Measurements from ENCODE around the gene TINAG.
"Not testable (repeated sequence)": the region's sequence is repeated elsewhere in the genome, so short reads cannot be mapped to it uniquely, and the experiment has no call there.

TINAG gene

DNA sequence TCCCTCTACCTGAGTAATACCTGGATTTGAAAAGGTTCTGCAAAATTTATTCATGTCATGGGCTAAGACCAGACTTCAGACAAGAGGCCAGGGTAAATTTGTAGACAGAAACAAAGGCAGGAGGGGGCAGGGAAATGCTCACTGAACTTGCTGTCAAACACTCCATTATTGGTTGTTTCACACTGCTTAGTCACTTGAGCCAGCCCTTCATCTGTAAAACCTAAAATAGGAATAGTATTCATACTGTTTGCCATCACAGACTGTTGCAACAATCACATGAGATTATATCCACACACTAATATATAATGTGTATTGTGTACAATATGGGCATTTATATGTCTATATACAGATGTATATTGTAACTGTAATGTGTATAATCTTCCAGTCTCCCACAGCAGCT, 6.5 kb upstream of the TINAG start:
- in situ Hi-C loops (cut with MboI; ENCODE audit: low sequenced_read_pairs): no loop called here

DNA sequence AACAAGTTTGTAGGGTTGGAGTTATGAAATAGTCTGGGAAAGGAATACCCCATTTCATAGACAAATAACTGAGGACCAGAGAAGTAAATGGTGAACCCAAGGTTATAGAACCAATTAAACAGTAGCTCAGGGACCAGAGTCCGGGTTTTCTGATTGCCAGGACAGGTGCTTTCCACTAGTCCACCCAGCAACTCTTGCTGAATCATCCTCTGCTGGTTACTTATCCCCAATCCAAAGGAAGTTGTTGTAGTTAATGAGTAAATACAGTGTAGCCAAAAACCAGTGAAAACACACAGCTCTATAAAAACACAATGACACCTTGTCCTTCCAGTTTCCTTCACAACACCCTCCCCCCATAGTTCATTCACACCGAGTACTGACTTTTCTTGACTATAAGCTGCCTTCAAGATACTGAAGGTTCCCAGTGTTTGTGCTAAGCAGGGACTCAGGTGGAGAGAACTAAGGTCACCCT, 766 bp upstream of the TINAG start:
- in situ Hi-C loops (cut with MboI; ENCODE audit: low sequenced_read_pairs): no loop called here

DNA sequence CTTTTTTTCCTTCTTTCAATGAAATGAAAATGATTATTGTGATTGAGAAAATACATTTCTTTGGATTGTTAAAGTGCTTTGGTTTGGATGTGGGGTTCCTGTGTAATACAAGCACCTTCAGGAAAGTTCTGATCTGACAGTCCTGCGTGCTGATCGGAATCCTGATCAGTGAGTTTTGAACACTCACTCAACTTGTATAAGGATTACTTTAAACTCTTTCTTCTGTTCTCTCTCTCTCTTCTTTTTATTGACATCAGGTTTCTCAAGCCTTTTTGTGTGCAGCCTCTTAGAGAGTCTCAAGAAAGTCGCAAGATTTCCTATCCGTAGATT, 710 bp downstream of the TINAG start:
- in situ Hi-C loops (cut with MboI; ENCODE audit: low sequenced_read_pairs): no loop called here

DNA sequence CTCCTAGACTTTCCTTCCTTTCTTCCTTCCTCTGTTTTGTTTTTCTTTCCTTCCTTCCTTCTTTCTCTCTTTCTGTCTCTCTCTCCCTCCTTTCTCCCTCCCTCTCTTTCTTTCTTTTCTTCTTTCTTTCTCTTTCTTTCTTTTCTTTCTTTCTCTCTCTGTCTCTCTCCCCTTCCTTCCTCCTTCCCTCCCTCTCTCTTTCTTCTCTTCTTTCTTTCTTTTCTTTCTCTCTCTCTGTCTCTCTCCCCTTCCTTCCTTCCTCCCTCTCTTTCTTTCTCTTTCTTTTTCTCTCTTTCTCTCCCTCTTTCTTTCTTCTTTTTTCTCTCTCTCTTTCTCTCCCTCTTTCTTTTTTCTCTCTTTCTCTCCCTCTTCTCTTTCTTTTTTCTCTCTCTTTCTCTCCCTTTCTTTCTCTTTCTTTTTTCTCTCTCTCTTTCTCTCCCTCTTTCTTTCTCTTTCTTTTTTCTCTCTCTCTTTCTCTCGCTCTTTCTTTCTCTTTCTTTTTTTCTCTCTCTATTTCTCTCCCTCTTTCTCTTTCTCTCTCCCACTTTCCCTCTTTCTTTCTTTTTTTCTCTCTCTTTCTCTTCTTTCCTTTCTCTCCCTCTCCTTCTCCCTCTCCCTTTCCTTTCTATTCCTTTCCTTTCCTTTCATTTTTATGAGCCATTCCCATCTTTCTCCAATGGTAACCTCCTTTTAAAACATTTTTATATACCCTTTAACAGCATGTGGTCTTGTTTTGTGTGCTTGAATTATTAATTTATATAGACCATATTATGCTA, 2.3 kb downstream of the TINAG start:
- in situ Hi-C loops (cut with MboI; ENCODE audit: low sequenced_read_pairs): no loop called here

DNA sequence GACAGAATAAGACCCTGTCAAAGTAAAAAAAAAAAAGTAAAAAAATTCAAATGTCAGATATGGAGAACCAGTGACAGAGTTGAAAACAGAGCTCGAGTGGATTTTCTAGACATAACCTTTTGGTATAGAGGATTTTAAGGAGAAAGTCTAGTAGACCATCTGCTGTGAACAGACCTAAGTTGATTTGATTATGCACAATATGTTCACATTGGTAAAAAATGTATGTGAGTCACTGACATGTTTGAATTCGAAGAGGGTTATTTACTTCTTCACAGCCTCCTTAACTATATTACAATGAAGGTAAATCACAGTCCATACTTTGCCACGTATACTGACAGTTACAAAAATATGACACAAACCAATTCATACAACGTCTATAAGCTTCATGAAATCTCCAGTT, 7.4 kb downstream of the TINAG start:
- in situ Hi-C loops (cut with MboI; ENCODE audit: low sequenced_read_pairs): no loop called here

DNA sequence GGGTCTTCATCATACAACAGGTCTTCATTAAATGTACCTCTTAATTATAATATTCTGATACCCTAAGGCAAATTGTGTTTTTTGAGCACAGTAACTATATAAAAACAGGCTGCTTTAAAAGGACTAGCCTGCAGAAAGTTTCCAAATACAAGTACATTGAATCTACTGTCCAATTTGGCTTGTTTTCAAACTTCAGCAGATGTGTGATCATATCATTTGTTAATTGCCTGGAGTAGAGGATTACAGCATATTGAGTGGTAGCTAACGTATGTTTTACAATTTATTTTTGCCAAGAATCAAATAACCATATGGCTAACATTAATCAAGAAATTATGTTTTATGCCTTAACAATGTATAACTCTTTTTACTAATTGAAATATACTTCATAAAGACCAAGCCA, 12.6 kb downstream of the TINAG start:
- in situ Hi-C loops (cut with MboI; ENCODE audit: low sequenced_read_pairs): no loop called here

DNA sequence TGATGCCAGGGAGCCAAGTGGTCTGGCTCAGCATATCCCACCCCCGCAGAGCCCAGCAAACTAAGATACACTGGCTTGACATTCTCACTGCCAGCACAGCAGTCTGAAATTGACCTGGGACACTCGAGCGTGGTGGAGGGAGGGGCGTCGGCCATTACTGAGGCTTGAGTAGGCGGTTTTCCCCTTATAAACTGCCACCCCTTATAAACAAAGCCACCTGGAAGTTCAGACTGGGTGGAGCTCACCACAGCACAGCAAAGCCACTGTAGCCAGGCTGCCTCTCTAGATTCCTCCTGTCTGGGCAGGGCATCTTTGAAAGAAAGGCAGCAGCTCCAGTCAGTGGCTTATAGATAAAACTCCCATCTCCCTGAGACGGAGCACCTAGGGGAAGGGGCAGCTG, 19.4 kb downstream of the TINAG start:
- in situ Hi-C loops (cut with MboI; ENCODE audit: low sequenced_read_pairs): no loop called here

DNA sequence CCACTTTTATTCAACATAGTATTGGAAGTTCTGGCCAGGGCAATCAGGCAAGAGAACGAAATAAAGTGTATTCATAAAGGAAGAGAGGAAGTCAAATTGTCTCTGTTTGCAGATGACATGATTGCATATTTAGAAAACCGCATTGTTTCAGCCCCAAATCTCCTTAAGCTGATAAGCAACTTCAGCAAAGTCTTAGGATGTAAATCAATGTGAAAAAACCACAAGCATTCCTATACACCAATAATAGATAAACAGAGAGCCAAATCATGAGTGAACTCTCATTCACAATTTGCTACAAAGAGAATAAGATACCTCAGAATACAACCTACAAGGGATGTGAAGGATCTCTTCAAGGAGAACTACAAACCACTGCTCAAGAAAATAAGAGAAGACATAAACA, 23.3 kb downstream of the TINAG start:
- in situ Hi-C loops (cut with MboI; ENCODE audit: low sequenced_read_pairs): not testable (repeated sequence)

DNA sequence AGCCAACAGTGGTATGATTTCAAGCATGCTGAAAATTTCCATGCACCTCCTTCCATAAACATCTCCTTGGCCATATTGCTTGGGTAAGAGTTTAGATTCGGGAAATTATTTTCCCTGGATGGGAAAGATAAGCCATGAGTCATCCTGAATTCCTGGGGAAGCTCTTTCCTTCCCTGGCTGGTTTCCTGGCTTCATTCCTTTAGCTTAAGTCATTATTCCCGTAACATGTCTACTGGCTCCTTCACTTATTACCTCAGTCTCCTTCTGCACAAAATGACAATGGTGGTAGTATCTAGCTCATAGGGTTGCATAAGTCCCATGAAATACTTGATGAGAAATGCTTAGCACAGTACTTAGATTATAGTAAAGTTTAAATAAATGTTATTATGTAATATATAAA, 27.6 kb downstream of the TINAG start:
- in situ Hi-C loops (cut with MboI; ENCODE audit: low sequenced_read_pairs): no loop called here

DNA sequence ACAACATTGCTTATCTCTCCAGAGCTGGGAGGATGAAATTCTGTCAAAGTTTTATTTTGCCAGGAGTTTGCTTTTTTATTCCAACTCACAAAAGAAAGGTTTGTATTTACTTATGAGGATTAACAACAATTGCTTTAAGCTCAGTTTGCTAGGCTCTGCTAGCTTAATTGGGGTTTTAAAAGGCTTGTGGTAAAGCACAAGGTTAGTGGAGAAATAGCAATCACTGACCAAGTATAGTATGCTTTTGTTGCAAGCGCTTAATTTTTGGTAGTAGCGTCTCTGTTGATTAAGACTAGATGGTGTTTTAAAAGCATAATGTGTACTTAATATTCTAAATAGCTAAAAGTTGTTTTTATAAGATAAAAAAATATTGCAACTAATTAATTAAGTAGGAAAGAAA, 45.7 kb downstream of the TINAG start:
- in situ Hi-C loops (cut with MboI; ENCODE audit: low sequenced_read_pairs): no loop called here

DNA sequence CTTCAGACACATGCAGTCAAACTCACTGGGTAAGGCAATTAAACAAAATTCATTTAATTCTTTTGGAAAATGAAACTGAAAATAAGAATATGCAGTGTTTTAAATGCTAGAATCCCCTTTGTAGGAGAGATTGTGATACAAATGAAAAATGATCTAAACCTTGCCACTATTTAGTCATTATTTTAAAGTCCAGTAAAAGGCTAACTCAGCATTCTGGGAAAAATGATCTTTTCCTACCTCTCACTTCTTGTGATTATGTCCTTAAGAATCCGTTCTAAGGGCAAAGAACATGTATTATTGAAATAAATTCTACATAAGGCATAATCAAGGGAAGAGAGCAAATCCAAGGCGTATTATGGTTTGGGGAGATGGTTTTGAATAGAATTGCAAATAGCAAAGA, 46.4 kb downstream of the TINAG start:
- in situ Hi-C loops (cut with MboI; ENCODE audit: low sequenced_read_pairs): no loop called here

DNA sequence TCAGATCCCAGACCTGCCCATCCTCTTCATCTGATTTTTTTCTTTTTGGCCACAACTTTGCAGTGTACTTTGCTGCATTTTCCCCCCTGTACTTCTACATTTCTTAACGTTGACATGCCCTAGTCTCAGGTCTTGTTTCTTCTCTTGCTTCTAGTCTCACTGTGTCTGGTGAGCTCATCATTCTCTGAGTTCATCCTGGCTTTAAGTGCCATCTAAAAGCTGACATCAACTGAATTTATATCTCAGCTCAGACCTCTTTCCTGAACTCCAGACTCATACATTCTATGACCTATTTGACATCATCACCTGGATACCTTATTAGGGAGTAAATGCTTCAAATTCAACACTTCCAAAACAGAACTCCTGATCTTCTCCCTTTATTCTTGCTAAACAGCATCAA, 48.9 kb downstream of the TINAG start:
- in situ Hi-C loops (cut with MboI; ENCODE audit: low sequenced_read_pairs): no loop called here

DNA sequence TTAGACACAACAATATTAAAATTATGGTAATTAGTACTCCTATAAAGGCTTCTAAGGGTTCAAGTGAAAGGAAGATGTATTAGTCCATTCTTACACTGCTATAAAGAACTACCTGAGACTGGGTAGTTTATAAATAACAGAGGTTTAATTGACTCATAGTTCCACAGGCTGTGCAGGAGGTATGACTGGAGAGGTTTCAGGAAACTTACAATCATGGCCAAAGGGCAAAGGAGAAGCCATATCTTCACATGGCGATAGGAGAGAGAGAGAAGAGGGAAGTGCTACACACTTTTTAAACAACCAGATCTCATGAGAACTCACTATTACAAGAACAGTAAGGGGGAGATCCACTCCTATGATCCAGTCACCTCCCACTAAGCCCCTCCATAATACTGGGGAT, 52.9 kb downstream of the TINAG start:
- in situ Hi-C loops (cut with MboI; ENCODE audit: low sequenced_read_pairs): no loop called here

DNA sequence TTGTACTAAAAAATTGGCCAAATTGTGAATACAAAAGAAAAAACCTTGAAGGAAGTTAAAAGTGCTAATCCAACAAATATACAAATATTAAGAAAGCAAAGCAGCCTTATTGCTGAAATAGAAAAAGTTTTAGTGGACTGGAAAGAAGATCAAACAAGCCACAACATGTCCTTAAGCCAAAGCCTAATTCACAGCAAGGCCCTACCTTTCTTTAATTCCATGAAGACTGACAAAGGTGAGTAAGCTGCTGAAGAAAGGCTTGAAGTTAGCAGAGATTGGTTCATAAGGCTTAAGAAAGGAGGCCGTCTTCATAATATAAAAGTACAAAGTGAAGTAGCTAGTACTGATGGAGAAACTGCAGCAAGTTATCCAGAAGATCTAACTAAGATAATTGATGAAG, 53.5 kb downstream of the TINAG start:
- in situ Hi-C loops (cut with MboI; ENCODE audit: low sequenced_read_pairs): no loop called here

DNA sequence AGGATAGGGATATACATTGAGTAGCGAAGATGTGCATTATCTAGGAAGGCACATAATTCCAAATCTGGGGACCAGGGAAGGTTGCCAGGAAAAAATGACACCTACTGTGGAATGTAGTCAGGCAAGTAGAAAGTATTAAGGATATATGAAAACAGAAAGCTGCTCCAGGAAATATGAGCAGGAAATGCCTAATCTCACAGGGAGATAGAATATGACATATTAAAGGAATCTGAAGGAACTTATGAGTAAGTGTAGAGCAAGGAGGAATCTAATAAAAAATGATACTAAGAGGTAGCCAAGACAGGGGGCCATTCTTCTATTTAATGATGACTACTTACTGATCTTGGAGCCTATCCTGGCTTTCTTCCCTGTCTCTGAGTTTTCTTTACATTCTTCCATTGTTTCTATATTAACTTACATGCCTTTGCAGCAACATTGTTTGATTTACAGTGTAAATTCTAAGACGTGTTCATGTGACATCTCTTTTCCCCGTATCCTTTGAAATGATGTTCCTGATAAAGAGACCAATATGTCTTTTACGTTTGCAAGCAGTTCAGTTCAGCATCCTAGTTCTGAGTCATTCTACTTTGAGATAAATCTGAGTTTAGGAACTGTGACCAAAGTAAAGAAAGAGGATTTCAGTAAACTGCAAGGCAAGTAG, 58.6 kb downstream of the TINAG start:
- in situ Hi-C loops (cut with MboI; ENCODE audit: low sequenced_read_pairs): no loop called here

DNA sequence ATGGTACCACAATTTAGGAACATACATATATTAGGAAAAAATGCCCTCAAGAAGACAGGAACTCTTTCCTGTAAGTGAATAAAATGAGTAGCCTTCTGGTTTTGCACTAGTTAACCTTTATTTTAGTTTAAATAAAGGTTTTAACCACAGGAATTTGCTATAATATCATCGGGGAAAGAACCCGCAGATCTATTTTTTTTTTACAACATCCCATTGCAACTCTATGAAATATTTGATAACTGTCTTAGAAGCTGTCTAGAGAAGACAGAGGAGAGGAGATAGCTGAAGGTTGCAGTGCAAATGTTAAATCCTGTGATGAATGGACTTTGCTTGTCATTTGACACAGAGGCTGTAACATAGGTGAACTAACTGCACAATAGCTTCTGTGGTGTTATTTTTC, 69.5 kb downstream of the TINAG start:
- in situ Hi-C loops (cut with MboI; ENCODE audit: low sequenced_read_pairs): no loop called here

DNA sequence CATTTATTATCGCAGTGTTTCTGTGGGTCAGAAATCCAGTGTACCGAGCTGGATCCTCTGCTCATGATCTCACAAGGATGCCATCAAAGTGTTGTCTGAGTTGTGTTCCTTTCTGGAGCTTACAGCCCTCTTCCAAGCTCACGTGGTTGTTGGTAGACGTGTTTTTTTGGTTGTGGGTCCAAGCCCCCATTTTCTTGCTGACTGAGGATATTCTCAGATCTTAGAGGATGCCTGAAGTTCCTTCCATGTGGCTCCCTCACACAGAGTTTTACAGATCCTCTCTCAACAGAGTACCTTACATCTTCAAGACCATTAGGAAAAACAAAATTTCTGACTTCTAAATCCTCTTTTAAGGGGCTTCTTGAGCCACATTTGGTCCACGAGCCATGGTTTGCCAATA, 78.1 kb downstream of the TINAG start:
- in situ Hi-C loops (cut with MboI; ENCODE audit: low sequenced_read_pairs): no loop called here

DNA sequence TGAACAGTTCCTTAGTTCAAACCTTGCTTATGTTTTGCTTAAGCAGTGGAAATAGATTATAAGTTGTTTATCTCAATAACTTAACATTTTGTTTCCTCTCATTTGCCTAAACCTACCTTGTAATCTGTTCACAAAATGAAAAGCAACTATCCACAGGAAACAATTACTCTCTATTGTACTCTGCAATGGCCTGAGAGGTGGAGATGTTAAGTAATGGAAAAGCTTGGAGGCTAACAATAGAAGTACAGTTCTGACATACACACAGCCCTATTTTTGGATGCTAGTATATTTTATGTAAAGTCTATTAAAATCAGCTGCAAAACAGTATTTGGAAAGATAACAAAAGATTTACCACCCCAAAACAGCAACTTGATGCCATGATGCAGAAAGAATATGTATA, 82.1 kb downstream of the TINAG start:
- in situ Hi-C loops (cut with MboI; ENCODE audit: low sequenced_read_pairs): no loop called here

DNA sequence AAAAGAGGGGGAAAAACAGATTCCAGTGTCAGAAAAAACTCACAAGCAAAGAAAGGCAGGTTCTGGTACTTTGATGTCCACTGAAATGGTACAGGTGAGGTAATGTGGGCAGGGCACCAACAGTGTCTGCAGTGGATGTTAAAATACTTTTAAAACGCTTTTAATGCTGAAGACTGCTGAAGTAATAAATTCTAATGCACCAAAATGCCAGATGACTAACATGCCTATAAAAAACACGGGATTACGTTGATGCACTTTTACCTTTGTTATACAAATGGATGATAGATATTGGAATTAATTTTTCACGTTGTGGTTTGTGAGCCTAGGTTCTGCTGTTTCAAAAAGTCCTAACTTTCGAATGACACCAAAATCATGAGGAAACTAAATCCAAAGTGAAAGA, 83.3 kb downstream of the TINAG start:
- in situ Hi-C loops (cut with MboI; ENCODE audit: low sequenced_read_pairs): no loop called here

DNA sequence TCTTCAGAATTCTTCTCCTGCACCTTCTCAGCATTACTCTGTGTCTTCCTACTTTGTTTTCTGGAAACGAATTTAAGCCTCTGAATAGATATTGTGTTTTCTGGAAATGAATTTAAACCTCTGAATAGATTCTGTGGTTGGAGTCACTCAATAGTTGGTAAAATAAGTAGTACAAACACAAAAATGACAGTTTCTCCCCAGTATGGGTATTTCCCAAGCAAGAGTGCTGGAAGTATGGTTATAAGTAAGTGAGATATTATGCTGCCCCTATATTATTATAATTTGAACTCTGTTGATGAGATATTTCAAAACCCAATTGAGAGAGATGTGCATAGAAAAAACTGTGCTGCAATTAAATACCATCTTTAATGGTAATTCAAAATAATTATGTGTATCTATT, 94.9 kb downstream of the TINAG start:
- in situ Hi-C loops (cut with MboI; ENCODE audit: low sequenced_read_pairs): no loop called here

DNA sequence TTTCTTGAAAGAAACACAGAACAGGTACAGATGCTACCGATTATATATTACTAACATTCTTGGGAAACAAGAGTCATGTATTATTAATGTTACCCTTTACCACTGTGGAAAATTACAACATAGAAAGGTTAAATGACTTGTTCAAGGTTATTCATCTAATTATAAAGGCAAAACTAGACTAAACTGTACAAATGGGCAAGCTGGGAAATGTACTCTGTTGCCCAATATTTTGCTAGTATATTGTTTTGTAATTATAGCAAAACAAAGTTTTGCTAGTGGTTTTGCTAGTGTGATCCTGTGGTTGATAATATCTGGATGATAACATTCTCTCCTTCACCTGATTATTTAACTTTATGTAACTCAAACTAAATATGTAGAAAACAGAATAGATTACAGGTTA, 96.5 kb downstream of the TINAG start:
- in situ Hi-C loops (cut with MboI; ENCODE audit: low sequenced_read_pairs): no loop called here

DNA sequence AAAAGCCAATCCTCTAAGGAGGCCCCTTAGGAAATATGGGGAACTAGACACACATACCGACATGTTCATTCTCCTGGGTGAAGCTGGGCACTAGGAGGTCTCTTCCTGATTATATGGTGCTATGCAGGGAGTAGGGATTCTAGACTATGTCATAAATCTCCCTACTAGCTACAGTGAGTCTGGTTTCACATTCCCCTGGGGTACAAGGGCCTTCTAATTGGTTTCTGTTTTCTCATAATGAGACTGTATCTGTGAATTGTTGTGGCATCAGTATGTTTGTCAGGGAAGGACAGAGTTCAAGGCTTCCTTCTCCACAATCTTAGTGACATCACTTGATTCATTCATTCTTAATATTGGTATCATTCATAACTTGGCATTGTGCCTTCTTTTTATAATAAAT, 103.5 kb downstream of the TINAG start:
- in situ Hi-C loops (cut with MboI; ENCODE audit: low sequenced_read_pairs): no loop called here

DNA sequence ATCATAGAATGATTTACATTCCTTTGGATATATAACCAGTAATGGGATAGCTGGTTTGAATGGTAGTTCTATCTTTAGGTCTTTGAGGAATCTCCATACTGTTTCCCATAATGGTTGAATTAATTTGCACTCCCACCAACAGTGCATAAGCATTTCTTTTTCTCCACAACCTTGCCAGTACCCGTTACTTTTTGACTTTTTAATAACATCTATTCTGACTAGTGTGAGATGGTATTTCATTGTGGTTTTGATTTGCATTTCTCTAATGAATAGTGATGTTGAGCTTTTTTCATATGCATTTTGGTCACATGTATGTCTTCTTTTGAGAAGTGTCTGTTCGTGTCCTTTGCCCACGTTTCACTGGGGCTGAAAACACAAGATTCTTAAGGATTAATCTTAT, 107.3 kb downstream of the TINAG start:
- in situ Hi-C loops (cut with MboI; ENCODE audit: low sequenced_read_pairs): no loop called here

Data from HL-60/S4 treated with phorbol 12-myristate 13-acetate at 8.2 ng/mL for 4 days and 3 days (cell line).